ENCODE results near the gene DNLZ.

DNA sequence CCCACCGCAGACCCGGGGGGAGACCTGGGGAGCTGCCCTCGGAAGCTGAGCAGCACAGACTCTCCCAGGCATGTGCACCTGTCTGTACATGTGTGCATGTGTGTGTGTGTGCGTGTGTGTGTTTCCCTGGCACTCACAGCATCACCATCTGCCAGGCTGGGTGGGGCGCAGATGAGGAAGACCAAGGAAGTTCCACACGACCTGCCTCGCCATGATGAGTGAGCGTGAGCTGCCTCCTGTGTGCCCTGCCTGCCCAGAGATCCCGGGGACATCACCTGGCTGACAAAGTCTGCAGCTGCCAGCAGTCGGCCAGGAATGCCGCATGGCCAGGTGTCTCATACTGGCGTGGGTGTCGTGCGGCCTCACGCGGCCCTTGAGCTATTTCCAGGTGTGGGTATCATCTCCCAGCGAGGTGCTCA, 40.2 kb downstream of the DNLZ start:
- TF ChIP-seq, protein P1, sequence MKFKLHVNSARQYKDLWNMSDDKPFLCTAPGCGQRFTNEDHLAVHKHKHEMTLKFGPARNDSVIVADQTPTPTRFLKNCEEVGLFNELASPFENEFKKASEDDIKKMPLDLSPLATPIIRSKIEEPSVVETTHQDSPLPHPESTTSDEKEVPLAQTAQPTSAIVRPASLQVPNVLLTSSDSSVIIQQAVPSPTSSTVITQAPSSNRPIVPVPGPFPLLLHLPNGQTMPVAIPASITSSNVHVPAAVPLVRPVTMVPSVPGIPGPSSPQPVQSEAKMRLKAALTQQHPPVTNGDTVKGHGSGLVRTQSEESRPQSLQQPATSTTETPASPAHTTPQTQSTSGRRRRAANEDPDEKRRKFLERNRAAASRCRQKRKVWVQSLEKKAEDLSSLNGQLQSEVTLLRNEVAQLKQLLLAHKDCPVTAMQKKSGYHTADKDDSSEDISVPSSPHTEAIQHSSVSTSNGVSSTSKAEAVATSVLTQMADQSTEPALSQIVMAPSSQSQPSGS (IDR thresholded peaks at IDR 0.05; ENCODE audit: low read length) = no peak
- TF ChIP-seq, protein P2, sequence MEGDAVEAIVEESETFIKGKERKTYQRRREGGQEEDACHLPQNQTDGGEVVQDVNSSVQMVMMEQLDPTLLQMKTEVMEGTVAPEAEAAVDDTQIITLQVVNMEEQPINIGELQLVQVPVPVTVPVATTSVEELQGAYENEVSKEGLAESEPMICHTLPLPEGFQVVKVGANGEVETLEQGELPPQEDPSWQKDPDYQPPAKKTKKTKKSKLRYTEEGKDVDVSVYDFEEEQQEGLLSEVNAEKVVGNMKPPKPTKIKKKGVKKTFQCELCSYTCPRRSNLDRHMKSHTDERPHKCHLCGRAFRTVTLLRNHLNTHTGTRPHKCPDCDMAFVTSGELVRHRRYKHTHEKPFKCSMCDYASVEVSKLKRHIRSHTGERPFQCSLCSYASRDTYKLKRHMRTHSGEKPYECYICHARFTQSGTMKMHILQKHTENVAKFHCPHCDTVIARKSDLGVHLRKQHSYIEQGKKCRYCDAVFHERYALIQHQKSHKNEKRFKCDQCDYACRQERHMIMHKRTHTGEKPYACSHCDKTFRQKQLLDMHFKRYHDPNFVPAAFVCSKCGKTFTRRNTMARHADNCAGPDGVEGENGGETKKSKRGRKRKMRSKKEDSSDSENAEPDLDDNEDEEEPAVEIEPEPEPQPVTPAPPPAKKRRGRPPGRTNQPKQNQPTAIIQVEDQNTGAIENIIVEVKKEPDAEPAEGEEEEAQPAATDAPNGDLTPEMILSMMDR (IDR thresholded peaks at IDR 0.05 in 2 of 3, conservative IDR thresholded peaks at IDR 0.05 in 1 of 3; ENCODE audit: control insufficient read depth in 2 of 3, extremely low read depth in 1 of 3, insufficient read depth in 1 of 3, low read depth in 3 of 3, low read length in 3 of 3) = no peak
- TF ChIP-seq, protein P3, sequence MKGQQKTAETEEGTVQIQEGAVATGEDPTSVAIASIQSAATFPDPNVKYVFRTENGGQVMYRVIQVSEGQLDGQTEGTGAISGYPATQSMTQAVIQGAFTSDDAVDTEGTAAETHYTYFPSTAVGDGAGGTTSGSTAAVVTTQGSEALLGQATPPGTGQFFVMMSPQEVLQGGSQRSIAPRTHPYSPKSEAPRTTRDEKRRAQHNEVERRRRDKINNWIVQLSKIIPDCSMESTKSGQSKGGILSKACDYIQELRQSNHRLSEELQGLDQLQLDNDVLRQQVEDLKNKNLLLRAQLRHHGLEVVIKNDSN (IDR thresholded peaks at IDR 0.05; ENCODE audit: borderline replicate concordance, extremely low read length, insufficient read depth, low read depth, low read length) = no peak
- TF ChIP-seq POLR2AphosphoS5 (IDR thresholded peaks at IDR 0.05; ENCODE audit: low read length) = no peak
- TF ChIP-seq PAX8 (IDR thresholded peaks at IDR 0.05) = no peak
- TF ChIP-seq SIN3A (IDR thresholded peaks at IDR 0.05; ENCODE audit: low read depth, low read length) = no peak
- no peak for TF ChIP-seq HDAC2 (IDR thresholded peaks at IDR 0.05)
- no peak for TF ChIP-seq CEBPB (IDR thresholded peaks at IDR 0.05; ENCODE audit: borderline replicate concordance in 1 of 2, low read depth in 2 of 2, low read length in 2 of 2)
- TF ChIP-seq, protein P4, sequence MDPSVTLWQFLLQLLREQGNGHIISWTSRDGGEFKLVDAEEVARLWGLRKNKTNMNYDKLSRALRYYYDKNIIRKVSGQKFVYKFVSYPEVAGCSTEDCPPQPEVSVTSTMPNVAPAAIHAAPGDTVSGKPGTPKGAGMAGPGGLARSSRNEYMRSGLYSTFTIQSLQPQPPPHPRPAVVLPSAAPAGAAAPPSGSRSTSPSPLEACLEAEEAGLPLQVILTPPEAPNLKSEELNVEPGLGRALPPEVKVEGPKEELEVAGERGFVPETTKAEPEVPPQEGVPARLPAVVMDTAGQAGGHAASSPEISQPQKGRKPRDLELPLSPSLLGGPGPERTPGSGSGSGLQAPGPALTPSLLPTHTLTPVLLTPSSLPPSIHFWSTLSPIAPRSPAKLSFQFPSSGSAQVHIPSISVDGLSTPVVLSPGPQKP (IDR thresholded peaks at IDR 0.05; ENCODE audit: low read depth, low read length) = no peak
- no peak for TF ChIP-seq POLR2A (IDR thresholded peaks at IDR 0.05; ENCODE audit: low read depth, low read length)

Measured in GM12878 (cell line).